ENCODE measurements around the gene HVCN1.

The HVCN1 gene

DNA sequence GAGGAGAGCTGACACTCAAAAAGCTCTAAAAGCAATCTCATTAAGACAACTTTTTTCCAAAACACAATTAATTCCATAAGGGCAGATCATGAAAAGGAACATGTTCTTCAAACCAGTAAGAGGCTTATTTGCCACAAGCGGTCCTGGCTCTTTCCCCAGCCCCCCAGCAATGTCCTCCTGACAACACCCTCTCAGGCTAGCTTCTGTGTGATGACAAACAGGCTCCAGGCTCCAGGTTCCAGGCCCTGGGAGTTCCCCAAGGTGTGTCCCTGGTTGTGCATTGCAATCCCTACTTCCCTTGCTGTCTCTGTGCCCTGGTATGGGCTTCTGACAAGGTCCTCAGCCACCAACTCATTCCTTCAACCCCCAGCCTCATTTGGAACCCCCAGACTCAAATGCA is 8.9 kb downstream of the HVCN1 start:
- DNase-seq = no peak
- H3K27me3 ChIP-seq (replicated peaks) = no peaks in the 10 kb centered on the region
- H3K27ac ChIP-seq = no peak overlapping the region
- no peaks in the 10 kb centered on the region for H3K36me3 ChIP-seq (replicated peaks)
- TF ChIP-seq CTCF (IDR thresholded peaks at IDR 0.05; ENCODE audit: low read depth, low read length, missing control alignments) = no peak
- in situ Hi-C loops (cut with HindIII; ENCODE audit: low pct_ligation_motif_present, low sequenced_read_pairs) = no loop called here
- no peak overlapping the region for H3K4me3 ChIP-seq (ENCODE audit: low read depth, low read length)

DNA sequence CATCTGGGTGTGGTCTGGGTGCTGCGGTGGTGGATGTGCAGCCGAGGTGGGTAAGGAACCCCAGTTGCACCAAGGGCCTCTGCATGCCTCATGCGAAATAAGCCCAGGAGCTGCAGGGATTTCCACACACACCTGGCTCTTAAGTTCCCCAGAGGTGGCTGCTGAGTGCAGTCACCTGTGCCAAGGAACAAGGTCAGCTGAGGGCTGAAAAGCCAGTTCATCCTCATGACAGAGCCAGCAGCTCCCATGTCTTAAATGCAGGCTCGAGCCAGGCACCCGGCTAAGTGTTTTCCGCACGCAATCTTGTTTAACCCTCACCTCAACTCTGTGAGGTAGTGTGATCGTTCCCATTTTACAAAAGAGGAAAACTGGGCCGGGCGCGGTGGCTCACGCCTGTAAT is 9.7 kb downstream of the HVCN1 start:
- in situ Hi-C loops (cut with HindIII; ENCODE audit: low pct_ligation_motif_present, low sequenced_read_pairs) = no loop called here
- Histone ChIP-seq H3K27me3 (replicated peaks) (no peaks in the 10 kb centered on the region), H3K36me3 (replicated peaks) (no peaks in the 10 kb centered on the region), H3K4me3 (ENCODE audit: low read depth, low read length) (no peak overlapping the region), H3K27ac (no peak overlapping the region)
- TF ChIP-seq CTCF (IDR thresholded peaks at IDR 0.05; ENCODE audit: low read depth, low read length, missing control alignments) = no peak
- no peak for DNase-seq

DNA sequence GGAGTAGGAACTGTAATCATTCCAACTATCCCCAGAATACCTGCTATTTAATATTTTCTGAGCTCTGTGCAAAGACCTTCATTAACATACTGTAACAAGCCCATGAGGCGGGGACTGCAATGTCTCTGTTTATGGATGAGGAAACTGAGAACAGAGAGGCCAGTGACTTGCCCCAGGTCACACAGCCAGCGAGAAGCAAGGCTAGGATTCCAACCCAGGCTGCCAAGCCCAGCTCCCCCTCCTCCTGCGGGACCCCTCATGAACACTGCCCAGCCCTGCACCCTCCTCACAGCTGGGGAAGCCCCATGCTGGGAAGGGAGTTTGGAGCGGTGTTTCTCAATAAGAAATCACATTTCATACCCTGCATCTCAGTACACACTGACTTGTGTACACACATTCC is 10.9 kb downstream of the HVCN1 start:
- no peak for TF ChIP-seq CTCF (IDR thresholded peaks at IDR 0.05; ENCODE audit: low read depth, low read length, missing control alignments)
- Histone ChIP-seq H3K27ac (no peak overlapping the region), H3K4me3 (ENCODE audit: low read depth, low read length) (no peak overlapping the region), H3K27me3 (replicated peaks) (no peaks in the 10 kb centered on the region), H3K36me3 (replicated peaks) (no peaks in the 10 kb centered on the region)
- DNase-seq = no peak
- in situ Hi-C loops (cut with HindIII; ENCODE audit: low pct_ligation_motif_present, low sequenced_read_pairs) = no loop called here

DNA sequence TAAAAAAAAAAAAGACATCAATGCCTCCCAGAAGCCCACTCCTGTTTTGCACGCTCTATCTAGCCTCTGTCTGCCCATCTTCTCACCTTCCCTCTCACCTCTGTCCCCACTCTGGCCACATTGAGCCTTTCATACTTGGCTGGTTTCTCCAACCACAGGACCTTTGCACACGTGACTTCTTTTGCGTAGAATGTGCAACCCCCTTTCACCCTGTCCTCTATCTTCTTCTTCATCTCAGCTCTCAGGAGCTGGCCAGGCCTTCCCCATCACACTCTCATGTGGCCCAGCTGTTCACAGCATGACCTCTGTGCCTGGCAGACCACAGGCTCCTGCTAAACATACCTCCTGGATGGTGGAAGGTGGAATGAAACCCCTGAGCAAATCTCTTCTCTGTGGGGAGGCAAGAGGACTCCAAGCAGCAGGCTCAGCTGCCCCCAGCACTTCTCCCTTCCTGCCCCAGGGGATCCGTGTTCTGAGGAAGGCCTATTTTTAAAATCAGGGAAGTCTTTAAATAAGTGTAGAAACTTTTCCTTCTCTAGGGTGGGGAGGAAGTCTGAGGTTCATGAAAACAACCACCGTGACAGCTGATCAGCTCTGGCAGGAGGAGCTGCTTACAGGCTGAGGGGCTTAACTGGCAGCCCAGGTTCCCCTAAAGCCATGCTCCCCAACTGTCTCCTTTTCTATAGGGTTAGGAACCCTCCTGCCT is 11.6 kb downstream of the HVCN1 start:
- no peaks in the 10 kb centered on the region for H3K27me3 ChIP-seq (replicated peaks)
- in situ Hi-C loops (cut with HindIII; ENCODE audit: low pct_ligation_motif_present, low sequenced_read_pairs) = no loop called here
- DNase-seq = no peak
- H3K27ac ChIP-seq = no peak overlapping the region
- no peak overlapping the region for H3K4me3 ChIP-seq (ENCODE audit: low read depth, low read length)
- TF ChIP-seq CTCF (IDR thresholded peaks at IDR 0.05; ENCODE audit: low read depth, low read length, missing control alignments) = no peak
- H3K36me3 ChIP-seq (replicated peaks) = no peaks in the 10 kb centered on the region

GRCh38 chr12:110676171-110676570 is 12.7 kb downstream of the HVCN1 start:
- no peak overlapping the region for H3K27ac ChIP-seq
- in situ Hi-C loops (cut with HindIII; ENCODE audit: low pct_ligation_motif_present, low sequenced_read_pairs) = no loop called here
- no peak overlapping the region for H3K4me3 ChIP-seq (ENCODE audit: low read depth, low read length)
- no peak for DNase-seq
- no peaks in the 10 kb centered on the region for H3K36me3 ChIP-seq (replicated peaks)
- TF ChIP-seq CTCF (IDR thresholded peaks at IDR 0.05; ENCODE audit: low read depth, low read length, missing control alignments) = no peak
- H3K27me3 ChIP-seq (replicated peaks) = no peaks in the 10 kb centered on the region

DNA sequence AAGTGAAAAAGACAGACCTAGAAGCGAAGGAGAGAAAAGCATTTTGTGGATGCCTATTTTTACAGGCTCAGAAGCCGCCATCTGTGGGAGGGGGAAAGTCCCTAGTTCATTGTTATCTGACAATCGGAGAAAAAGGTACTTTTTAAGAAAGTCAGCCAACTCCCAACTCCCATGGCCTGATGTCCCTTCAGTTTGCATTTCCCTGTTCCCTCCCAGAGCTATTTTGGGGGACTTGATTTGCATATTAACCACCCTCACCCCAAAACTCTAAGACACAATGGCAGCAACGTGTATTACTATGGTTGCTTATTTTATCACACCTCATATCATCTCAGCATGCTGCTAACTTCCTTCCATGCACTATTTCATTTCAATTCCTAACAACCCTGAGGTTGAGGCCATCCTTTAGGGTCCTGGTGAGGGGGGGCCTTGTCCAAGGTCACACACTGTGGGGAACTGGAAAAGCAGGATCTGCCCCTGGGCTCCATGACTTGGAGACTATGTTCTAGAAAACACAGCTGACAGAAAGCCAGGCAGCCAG is 18.7 kb downstream of the HVCN1 start:
- Histone ChIP-seq H3K27me3 (replicated peaks) (no peaks in the 10 kb centered on the region), H3K27ac (no peak overlapping the region), H3K4me3 (ENCODE audit: low read depth, low read length) (no peak overlapping the region), H3K36me3 (replicated peaks) (no peaks in the 10 kb centered on the region)
- no peak for DNase-seq
- in situ Hi-C loops (cut with HindIII; ENCODE audit: low pct_ligation_motif_present, low sequenced_read_pairs) = no loop called here
- TF ChIP-seq CTCF (IDR thresholded peaks at IDR 0.05; ENCODE audit: low read depth, low read length, missing control alignments) = no peak
